RWPE1 (cell line): ENCODE measurements around the gene LSM14A.

ENCODE experiments used
- CTCF ChIA-PET: fragments of 350-600 bp; sonication (Branson Sonifier 250); formaldehyde crosslinking; extraction: SDS; loops from one replicate; lab custom pipeline; 2021; lab: Yijun Ruan, JAX
- POLR2A ChIA-PET: fragments of 400-600 bp; formaldehyde crosslinking; extraction: SDS; loops from one replicate; lab custom pipeline; 2020; ENCODE audit warnings: antibody characterized with exemption; ENCODE audit not compliant: low non-redundant PET; lab: Yijun Ruan, JAX
- DNase-seq: peaks from one replicate; pipeline ENCODE4 v3.0.0; 2012; ENCODE audit warnings: low spot score
- H3K27ac ChIP-seq: fragments of 450-650 bp; 2 replicates; pipeline ENCODE4 v1.5.1; 2017
- TF ChIP-seq, protein P1 (sequence below): fragments of 450-650 bp; conservative IDR thresholded peaks from 2 replicates; pipeline ENCODE4 v1.5.1; 2017; ENCODE audit warnings: low read depth, mild to moderate bottlenecking

LSM14A gene

DNA sequence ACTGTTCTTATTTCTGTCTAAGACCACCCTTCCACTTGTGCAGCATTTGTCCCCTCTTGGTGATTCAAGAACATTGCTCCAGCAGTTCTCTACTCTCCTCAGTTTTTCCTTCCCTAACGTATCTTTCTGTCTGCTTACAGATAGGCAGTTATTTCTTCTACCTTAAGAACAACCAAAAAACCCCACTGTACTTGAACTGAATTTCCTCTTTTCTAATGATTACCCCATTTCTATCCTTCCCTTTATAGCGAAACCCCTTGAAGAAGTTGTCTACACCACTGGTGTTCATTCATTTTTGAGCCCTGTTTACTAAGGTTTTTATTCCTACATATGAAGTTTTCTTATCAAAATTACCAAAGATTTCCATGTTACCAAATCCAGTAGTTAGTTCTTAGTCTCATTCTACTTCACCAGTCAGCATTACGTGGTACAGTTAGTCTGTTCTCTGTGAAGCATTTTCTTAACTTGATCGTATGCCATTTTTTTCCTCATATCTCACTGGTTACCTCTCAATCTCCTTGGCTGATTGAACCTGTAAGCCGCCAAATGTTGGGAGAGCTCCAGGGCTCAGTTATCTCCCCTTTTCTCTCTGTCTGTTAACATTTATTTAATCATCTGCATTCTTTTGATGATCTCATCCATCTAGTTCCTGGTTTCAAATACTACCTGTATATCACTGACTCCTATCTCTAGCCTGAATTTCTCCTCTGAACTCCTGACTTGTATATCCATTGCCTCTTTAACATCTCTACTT lies 9.0 kb downstream of the LSM14A start:
- ChIA-PET POLR2A (no interaction called here), CTCF (no interaction called here)
- no peak overlapping the region for H3K27ac ChIP-seq
- TF ChIP-seq, protein P1, sequence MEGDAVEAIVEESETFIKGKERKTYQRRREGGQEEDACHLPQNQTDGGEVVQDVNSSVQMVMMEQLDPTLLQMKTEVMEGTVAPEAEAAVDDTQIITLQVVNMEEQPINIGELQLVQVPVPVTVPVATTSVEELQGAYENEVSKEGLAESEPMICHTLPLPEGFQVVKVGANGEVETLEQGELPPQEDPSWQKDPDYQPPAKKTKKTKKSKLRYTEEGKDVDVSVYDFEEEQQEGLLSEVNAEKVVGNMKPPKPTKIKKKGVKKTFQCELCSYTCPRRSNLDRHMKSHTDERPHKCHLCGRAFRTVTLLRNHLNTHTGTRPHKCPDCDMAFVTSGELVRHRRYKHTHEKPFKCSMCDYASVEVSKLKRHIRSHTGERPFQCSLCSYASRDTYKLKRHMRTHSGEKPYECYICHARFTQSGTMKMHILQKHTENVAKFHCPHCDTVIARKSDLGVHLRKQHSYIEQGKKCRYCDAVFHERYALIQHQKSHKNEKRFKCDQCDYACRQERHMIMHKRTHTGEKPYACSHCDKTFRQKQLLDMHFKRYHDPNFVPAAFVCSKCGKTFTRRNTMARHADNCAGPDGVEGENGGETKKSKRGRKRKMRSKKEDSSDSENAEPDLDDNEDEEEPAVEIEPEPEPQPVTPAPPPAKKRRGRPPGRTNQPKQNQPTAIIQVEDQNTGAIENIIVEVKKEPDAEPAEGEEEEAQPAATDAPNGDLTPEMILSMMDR, result no peak
- DNase-seq, result no peak

DNA sequence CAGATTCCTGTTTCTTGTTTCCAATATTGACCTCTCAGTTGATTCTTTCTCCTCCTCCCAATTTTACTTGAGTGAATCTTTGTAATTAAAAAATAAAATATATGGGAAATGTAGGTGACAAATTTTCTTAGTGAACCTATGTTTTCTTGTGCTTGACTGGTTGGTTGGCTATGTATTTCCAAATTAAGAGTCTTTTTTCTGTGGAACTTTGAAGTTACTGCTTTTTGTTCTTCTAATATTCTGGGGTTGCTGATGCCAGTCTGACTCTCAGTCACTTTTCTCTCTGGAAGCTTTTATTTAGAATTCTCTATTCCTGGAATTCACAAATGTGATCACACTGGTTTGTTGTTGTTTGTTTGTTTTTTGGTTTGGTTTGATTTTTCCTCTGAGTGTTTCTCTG lies 9.8 kb downstream of the LSM14A start:
- no peak overlapping the region for H3K27ac ChIP-seq
- ChIA-PET CTCF (no interaction called here), POLR2A (no interaction called here)
- TF ChIP-seq, protein P1, result no peak
- no peak for DNase-seq

DNA sequence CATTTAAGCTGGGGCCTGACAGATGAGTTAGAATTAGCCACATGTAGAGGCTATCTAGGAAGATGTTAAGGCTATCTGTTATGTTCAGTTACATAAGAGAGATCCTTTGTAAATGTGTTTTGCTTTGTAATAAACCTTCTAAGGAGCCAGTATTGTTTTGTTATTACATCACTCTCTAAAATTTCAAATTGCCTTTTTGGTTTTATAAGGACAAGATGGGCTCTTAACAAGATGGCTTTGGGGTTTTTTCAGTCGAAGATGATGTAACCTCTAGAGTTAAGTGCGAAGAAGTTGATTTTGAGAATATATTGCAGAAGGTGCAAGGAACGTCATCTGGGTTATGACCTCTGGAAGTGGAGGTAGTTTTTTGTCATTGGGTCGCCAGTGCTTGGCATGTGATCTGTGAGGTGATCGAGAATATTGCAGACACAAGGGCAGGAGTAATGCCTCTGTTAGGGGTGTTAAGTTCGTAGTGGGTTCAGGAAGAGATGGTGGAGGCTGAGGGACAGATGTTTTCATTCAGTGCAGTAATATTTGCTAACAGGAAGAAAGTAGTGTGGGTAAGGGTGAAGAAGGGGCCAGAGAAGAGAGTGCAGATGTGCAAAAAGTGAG lies 12.7 kb downstream of the LSM14A start:
- CTCF ChIA-PET, result no interaction called here
- no peak overlapping the region for H3K27ac ChIP-seq
- no peak for DNase-seq
- POLR2A ChIA-PET, result no interaction called here
- TF ChIP-seq, protein P1, result no peak

DNA sequence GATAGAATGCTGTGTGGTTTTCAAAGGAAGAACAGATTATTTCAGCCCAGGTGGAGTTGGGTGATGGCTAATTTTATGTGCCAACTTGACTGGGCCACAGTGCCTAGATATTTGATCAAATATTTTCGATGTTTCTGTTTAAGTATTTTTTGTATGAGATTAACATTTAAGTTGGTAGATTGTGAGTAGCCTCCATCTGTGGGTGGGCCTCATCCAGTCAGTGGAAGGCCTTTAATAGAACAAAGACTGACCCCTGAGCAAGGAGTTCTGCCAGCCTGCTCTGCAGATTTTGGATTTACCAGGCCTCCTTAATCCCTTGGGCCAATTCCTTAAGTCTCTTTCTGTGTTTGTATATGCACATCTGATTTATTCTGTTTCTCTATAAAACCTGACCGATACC lies 13.9 kb downstream of the LSM14A start:
- TF ChIP-seq, protein P1, result no peak
- POLR2A ChIA-PET, result no interaction called here

DNA sequence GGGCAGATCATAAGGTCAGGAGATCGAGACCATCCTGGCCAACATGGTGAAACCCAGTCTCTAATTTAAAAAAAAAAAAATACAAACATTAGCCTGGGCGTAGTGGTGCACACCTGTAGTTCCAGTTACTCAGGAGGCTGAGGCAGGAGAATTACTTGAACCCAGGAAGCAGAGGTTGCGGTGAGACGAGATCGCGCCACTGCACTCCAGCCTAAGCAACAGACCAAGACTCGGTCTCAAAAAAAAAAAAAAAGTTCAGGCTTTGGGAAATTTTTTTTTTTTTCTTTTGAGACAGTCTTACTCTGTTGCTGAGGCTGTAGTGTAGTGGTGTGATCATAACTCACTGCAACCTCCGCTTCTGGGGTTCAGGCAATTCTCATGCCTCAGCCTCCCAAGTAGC lies 14.7 kb downstream of the LSM14A start:
- no peak overlapping the region for H3K27ac ChIP-seq
- ChIA-PET CTCF (interaction anchor here (0.5 kb wide), 1 partner anchor 170 kb away, joined by 3 read pairs; no protein-coding TSS in a partner anchor), POLR2A (no interaction called here)
- TF ChIP-seq, protein P1, result no peak
- DNase-seq, result no peak

More for the DNA sequence above, 13.9 kb downstream of the LSM14A start:
- no peak for DNase-seq
- no peak overlapping the region for H3K27ac ChIP-seq
- CTCF ChIA-PET, result no interaction called here

DNA sequence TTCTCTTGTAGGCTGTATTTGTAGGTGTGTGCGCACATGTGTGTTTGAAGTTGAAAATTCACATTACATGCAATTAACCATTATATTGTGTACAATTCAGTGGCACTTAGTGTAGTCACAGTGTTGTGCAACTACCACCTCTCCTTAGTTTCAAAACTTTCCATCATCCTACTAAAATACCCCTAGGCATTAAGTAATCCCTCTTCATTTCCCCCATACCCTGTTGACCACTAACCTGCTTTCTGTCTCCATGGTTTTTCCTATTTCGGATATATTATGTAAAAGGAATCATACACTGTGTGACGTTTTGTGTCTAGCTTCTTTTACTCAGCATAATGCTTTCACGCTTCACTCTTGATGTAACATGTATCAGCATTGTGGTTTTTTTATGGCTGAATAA lies 16.1 kb downstream of the LSM14A start:
- POLR2A ChIA-PET, result no interaction called here
- no peak for DNase-seq
- no peak overlapping the region for H3K27ac ChIP-seq
- TF ChIP-seq, protein P1, result no peak
- CTCF ChIA-PET, result interaction anchor here (0.6 to 0.7 kb wide), 2 partner anchors 148 to 417 kb away, joined by 3 to 4 read pairs; no protein-coding TSS in a partner anchor
